Cerebellar nuclear complex (tissue), 1 donor: ENCODE data around the gene ZNF581.

ENCODE experiments used
- DNase-seq, 2 experiments: peaks; one replicate each; lab custom pipeline; 2025; lab: John Stamatoyannopoulos, UW

Gene ZNF581

DNA sequence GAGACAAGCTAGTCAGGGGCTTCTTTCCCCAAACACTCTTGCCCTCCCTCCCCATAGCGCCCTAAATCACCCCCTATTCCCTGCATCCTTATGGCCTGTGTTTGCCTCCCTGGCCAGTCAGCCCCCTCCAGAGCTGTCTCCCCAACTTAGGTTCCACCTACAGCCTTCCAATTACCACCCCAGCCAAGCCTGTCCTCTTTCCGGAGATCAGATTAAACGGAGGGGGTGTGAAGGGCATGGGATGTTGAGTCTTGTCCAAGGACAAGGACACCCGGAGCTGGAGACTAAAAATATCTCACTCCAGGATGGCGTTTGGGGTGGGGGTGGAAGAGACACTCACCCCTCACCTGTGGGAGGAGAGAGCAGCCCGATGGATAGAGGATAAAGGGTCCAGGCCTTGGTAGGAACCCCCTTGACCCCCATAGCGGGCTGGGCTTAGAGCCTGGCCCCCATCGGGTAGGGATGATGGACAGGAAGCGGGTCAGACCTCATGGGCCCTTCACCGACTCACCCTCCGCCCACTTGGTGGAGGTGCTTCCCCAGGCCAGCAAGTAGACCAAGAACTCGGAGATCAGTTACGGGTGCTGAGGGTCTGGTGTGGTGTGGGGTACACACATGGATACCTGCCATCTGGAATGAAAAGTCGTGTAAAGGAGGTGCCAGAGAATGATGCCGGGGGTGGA, 32.0 kb upstream of the ZNF581 start:
- DNase-seq = no peak

DNA sequence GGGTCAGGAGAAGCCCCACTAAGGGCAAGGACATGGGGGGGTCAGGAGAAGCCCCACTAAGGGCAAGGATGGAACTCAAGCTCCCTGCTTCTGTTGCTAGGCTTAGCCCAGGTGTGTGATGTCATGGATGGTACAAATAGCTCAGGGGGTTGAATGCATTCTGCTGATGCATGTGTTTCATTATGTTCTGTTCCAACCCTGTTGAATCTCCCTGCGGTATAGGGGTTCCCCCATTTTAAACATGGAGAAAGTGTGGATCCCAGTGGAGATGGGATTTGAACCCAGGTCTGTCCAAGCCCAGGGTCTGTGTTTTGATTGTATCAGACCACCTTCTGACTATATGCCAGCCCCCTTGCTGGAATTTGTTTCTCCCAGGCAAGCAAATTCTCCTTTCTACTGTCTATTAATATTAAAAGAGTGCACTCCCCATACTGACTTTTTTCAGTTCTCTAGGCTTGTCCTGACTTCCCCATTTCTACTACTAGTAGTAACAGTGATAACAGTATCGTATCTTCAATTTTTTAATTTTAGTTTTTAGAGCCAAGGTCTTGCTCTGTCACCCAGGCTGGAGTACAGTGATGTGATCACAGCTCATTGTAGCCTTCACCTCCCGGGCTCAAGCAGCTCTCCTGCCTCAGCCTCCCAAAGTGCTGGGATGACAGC, 31.3 kb upstream of the ZNF581 start:
- DNase-seq = no peak

DNA sequence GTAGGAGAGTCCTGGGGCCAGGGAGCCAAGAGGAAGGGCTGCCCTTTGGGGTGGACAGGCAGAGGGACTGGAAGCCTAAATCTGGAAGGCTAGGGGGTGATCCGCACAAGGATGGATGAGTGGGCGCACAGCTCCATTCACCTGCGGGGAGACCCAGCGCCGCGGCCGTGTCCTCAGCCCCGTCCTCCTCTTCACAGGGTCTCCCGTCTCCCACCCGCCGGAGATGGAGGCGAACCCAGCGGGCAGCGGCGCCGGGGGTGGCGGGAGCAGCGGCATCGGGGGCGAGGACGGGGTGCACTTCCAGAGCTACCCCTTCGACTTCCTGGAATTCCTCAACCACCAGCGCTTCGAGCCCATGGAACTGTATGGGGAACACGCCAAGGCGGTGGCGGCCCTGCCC, 30.1 kb upstream of the ZNF581 start:
- no peak for DNase-seq

DNA sequence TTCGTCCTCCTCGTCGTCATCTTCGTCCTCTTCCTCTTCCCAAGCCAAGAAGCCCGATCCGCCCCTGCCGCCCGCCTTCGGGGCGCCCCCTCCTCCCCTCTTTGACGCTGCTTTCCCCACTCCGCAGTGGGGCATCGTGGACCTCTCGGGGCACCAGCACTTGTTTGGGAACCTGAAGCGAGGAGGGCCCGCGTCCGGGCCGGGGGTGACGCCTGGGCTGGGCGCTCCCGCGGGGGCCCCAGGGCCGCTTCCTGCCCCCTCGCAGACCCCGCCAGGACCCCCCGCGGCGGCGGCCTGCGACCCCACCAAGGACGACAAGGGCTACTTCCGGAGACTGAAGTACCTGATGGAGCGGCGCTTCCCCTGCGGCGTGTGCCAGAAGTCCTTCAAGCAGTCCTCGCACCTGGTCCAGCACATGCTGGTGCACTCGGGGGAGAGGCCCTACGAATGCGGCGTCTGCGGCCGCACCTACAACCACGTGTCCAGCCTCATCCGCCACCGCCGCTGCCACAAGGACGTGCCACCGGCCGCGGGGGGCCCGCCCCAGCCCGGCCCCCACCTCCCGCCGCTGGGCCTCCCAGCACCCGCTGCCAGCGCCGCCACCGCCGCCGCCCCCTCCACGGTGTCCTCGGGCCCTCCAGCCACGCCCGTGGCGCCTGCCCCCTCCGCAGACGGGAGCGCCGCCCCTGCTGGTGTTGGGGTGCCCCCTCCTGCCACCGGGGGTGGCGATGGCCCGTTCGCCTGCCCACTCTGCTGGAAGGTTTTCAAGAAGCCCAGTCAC, 29.3 kb upstream of the ZNF581 start:
- no peak for DNase-seq

DNA sequence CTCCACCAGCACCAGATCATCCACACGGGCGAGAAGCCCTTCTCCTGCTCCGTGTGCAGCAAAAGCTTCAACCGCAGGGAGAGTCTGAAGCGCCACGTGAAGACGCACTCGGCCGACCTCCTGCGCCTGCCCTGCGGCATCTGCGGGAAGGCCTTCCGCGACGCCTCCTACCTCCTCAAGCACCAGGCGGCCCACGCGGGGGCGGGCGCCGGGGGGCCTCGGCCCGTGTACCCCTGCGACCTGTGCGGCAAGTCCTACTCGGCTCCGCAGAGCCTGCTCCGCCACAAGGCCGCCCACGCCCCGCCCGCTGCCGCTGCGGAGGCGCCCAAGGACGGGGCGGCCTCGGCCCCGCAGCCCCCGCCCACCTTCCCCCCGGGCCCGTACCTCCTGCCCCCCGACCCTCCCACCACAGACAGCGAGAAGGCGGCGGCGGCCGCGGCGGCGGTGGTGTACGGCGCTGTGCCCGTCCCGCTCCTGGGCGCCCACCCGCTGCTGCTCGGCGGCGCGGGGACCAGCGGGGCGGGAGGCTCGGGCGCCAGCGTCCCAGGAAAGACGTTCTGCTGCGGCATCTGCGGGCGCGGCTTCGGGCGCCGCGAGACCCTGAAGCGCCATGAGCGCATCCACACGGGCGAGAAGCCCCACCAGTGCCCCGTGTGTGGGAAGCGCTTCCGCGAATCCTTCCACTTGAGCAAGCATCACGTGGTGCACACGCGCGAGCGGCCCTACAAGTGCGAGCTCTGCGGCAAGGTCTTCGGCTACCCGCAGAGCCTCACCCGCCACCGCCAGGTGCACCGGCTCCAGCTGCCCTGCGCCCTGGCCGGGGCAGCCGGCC, 28.5 kb upstream of the ZNF581 start:
- DNase-seq = no peak

DNA sequence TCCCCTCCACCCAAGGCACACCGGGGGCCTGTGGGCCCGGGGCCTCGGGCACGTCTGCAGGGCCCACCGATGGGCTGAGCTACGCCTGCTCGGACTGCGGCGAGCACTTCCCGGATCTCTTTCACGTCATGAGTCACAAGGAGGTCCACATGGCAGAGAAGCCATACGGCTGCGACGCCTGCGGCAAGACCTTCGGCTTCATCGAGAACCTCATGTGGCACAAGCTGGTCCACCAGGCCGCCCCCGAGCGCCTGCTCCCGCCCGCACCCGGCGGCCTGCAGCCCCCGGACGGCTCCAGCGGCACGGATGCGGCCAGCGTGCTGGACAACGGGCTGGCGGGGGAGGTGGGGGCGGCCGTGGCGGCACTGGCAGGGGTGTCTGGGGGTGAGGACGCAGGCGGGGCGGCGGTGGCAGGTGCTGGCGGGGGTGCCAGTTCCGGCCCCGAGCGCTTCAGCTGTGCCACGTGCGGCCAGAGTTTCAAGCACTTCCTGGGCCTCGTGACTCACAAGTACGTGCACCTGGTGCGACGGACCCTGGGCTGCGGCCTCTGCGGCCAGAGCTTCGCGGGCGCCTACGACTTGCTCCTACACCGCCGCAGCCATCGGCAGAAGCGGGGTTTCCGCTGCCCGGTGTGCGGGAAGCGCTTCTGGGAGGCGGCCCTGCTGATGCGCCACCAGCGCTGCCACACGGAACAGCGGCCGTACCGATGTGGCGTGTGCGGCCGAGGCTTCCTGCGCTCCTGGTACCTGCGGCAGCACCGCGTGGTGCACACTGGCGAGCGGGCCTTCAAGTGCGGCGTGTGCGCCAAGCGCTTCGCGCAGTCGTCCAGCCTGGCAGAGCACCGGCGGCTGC, 27.7 kb upstream of the ZNF581 start:
- DNase-seq = no peak

DNA sequence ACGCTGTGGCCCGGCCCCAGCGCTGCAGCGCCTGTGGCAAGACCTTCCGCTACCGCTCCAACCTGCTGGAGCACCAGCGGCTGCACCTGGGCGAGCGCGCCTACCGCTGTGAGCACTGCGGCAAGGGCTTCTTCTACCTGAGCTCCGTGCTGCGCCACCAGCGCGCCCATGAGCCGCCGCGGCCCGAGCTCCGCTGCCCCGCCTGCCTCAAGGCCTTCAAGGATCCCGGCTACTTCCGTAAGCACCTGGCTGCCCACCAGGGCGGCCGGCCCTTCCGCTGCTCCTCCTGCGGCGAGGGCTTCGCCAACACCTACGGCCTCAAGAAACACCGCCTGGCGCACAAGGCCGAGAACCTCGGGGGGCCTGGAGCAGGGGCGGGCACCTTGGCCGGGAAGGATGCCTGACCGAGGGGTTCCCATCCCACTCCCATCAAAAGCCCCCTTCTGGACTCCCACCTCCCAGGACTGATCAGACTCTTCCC, 27.0 kb upstream of the ZNF581 start:
- DNase-seq = no peak

DNA sequence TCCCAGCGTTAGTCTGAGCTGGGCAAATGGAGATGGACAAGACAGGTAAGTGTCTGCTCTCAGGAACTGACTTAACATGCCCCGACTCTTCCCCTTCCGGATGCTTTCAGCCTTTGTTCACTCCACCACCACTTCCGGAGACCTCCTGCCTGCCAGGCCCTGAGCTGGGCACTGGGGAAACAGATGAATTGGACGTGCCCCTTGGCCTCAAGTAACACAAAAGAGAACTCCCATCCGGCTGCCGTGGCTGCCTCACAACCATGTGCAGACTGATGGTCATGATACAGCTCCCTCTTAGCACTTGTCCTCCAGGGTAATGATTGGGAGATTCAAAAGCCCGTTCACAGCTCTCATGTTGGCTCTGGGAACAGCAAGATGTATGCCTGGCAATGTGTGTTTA, 26.0 kb upstream of the ZNF581 start:
- no peak for DNase-seq

DNA sequence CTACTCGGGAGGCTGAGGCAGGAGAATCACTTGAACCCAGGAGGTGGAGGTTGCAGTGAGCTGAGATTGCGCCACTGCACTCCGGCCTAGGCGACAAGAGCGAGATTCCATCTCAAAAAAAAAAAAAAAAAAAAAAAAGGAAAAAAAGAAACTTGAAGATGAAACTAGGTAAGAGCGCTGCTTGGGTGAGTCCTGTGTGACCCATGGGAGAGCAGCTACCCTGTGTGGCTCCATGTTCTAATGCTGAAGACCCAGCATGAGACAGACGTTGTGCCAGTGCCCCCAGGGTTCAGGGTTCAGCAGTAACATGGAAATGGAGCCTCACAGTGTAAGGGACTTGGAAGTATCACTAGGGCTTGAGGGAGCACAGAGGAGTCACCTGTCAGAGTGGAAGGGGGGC, 25.0 kb upstream of the ZNF581 start:
- no peak for DNase-seq

DNA sequence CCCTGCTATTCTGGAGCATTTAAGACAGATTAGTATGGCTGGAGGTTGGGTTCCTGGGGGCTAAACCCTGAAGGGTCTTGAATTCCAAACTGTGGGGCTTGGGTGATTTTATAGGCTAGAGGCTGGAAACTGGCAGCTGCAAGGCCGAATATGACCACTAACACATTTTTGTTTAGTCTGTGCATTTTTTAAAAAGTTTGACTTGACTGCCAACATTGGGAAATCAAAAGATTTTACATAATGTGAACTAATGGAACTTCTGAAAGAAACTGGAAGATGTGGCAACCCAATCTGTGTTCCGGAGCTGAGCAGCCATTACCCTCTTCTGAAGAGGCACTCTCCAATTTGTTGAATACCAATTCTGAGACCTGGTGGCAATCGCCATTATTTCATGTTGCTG, 24.2 kb upstream of the ZNF581 start:
- DNase-seq = no peak

DNA sequence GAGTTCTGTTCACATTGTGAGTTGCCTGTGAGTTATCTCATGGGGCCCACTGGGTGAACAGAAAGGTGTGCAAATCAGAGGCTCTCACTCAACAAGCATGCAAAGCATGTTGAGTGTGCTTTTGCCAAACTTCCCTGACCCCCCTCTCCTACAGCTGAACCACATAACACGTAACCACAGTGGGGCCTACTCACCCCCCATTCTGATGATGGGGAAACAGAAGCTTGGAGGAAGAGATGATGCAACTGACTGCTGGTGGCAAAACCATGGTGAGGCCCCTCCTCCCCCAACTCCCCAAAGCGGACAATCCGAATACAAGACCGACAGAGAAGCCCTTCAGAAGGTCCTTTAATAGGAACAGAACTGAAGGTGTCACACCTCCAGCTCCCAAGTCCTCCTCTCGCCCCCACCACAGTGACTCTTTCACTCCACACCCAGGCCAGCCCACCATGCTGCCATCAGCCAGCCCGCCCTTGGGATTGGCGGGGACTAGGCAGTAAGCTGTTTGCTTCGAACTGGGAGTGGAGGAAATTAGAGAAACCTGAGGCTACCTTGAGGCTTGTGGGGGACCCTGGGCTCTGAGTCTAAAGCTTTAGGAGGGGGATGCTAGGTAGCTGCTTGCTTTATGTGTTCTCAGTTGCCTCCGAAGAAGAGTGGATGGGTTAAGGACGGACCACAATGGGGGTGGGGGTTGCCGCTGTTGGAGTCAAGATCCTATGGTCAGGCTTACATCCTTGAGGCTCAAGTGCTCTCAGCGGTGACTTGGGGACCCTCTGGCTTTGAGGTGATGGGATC, 22.8 kb upstream of the ZNF581 start:
- no peak for DNase-seq

DNA sequence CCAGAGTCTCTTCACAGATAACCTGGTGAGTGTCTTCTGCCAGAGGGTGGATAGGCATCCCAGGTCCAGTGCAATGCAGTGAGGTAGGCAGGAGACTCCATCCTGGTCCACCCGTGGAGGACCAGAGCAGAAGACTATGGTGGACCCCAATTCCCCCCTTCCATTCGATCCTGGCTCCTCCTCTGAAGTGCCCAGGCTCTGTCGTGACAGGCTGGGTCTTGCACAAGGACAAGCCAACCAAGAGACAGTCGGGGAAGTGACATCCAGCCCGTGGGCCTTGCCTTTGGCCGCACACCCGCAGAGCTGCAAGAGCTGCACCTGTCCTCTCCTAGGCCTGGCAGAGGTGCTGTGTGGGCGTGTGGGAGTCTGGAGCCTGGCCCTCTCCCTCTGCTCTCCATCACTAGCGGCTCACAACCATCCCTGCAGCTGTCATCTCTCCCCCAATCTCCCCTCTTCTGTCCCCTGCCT, 22.2 kb upstream of the ZNF581 start:
- DNase-seq = no peak

DNA sequence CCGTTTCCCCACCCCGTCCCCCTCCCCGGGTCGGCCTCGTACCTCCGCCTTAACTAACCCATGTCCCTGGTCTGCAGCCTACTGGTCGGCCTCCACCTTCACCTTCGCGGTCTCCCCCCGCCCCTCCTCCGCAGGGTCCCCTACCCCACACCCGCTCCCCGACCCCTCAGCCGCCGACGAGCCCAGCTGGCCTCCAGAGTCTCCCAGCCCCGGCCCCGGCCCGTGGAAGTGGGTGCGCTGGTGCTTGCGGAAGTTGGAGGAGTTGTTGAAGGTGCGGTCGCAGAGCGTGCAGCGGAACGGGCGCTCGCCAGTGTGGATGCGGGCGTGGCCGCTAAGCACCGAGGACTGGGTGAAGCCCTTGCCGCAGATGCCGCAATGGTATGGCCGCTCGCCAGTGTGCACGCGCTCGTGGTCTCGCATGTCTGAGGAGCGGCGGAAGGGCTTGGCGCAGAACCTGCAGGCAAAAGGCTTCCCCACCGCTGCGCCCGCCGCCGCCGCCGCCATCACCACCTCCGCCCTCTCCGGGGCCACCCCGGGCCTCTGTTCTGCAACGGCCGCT, 21.7 kb upstream of the ZNF581 start:
- DNase-seq = no peak

DNA sequence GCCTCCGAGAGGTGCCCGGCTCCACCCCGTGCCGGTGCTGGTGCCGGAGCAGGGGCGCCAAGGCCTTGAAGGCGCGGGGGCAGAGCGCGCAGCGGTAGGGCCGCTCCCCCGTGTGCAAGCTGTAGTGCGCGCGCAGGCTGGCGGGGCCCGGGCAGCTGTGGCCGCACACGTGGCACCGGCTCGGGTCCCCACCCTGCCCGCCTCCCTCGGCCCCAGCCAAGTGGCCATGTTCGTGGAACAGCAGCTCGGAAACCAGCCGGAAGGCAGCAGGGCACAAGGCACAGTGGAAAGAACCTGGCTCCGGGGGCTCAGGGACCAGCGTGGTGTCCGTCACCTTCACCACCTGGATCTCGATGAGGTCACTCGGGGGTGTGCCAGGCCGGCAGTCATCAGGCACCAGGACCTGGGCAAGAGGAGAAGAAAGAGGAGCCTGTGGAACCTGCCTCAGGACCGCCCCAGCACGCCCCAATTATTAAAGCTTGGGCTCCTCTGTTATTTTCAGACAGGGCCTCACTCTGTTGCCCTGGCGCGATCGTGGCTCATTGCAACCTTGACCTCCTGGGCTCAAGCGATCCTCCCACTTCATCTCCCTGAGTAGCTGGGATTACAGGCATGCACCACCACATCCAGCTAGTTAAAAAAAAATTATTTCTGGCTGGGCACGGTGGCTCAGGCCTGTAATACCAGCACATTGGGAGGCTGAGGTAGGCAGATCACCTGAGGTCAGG, 21.0 kb upstream of the ZNF581 start:
- no peak for DNase-seq

DNA sequence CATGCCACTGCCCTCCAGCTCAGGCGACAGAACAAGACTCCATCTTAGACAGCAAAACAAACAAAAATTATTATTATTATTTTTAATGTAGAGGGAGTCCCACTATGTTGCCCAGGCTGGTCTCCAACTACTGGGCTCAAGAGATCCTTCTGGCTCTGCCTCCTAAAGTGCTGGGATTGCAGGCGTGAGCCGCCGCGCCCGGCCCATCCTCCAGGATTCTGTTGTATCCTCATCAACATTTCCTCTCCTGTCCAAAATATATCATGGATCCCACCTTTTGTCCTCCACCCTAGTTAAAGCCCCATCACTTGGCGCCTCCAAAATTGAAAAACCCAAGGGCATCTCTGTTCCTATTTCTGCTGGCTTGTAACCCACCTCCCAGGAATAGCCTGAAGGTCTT, 20.3 kb upstream of the ZNF581 start:
- no peak for DNase-seq

DNA sequence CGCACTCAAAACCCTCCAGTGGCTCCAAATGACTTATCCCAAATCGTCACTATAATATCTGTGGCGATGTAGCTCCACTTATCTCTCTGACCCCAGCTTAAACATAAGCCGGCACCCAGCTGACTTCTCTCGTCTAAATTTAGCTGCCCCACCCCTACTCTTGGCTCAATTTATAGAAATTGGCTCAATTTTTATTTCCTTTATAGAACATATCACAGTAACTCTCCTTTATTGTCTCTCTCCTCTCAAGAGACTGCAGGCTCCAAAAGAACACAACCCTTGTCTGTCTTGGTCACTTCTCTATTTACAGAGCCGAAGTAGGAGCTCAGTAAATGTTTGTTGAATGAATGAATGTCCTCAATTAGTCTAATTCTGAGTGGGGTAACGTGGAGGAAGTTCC, 19.9 kb upstream of the ZNF581 start:
- no peak for DNase-seq

DNA sequence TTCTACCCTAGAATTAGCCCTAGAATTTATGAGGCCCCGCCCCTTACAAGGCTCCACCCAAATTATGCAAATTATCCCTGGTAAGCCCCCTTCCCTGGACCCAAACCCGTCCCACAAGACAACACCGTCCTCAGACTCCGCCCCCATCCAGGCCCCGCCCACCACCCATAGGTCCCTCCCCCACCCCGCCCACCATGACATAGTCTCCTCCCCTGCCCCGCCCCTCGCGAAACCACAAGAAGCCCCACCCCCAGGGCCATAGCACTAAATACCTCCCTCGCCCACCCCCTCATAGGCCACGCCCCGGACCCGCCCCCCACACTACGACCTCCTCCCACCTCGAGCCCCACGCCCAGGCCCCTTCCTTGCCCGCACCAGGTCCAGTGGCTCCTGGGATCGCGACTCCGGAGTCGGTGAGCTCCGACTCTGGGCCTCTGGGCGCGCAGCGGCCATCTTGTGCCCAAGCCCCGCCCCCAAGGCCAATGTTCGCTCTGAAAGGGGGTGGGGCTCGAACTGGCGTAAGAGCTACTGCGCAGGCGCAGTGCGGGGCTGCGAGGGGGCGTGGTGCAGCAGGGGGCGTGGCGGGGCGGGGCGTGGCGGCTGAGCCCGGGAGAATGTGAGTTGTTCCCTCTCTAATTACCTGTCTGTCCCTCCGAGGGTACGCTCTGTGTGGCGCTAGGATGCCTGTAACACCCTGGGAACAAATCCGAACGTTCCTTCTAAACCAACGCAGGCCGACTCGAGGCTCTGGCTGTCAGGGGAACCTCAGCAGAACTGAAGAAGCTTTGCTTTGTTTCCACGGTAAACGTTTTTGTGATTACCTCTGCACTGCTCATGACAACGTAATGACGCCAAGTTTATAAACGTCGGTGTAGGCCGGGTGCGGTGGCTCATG, 19.1 kb upstream of the ZNF581 start, which contains the start of gene ZNF784:
TSS of gene ZNF784 (minus strand) at position 458 of the 895 bp plus-strand sequence. CDS start at position 453, 5 bp downstream.
- peak in 1 of 2 experiments; percentile 43 for DNase-seq

DNA sequence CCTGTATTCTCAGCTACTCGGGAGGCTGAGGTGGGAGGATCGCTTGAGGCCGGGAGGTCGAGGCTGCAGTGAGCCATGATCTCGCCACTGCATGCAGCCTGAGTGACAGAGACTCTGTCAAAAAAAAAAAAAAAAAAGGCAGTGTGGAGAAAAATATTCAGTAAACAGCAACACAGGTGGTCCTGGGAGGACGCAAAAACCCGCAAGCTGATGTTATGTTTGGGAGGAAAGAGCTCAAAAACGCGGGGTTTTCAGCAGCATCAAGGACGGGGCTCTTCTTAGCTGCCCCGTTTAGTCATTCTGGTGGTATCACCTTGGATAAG, 18.5 kb upstream of the ZNF581 start:
- no peak for DNase-seq
